Muscle layer of duodenum (tissue), 2 donors: ENCODE measurements around the gene CXCL13.
"Not testable (repeated sequence)": the region's sequence is repeated elsewhere in the genome, so short reads cannot be mapped to it uniquely, and the experiment has no call there.

Experiments used
- H3K27ac ChIP-seq: one replicate; pipeline ENCODE4 v1.7.0; 2013; ENCODE audit warnings: mild to moderate bottlenecking, low read length
- H3K27me3 ChIP-seq: one replicate; pipeline ENCODE4 v1.7.0; 2013; ENCODE audit warnings: low read depth, mild to moderate bottlenecking, control low read depth, low read length
- H3K36me3 ChIP-seq, 2 donors: one replicate each; pipeline ENCODE4 v1.7.0; 2013; ENCODE audit warnings: low read length in 2 of 2, control low read depth in 1 of 2, mild to moderate bottlenecking in 1 of 2; ENCODE audit not compliant: insufficient read depth in 2 of 2, control insufficient read depth in 1 of 2
- H3K4me1 ChIP-seq, 2 donors: one replicate each; pipeline ENCODE4 v1.7.0; 2013; ENCODE audit warnings: low read length in 2 of 2, mild to moderate bottlenecking in 2 of 2, control low read depth in 1 of 2, moderate library complexity in 1 of 2; ENCODE audit not compliant: insufficient read depth in 2 of 2, control insufficient read depth in 1 of 2
- H3K4me3 ChIP-seq, 2 donors: one replicate each; pipeline ENCODE4 v1.7.0; 2013; ENCODE audit warnings: low read length in 2 of 2, low read depth in 1 of 2, mild to moderate bottlenecking in 1 of 2
- H3K9me3 ChIP-seq, 2 donors: one replicate each; pipeline ENCODE4 v1.7.0; 2013; ENCODE audit warnings: low read length in 2 of 2, control low read depth in 1 of 2, mild to moderate bottlenecking in 1 of 2; ENCODE audit not compliant: control insufficient read depth in 1 of 2
- donor health status: healthy.

The CXCL13 gene

GRCh38 chr4:77634132-77634785, 28.6 kb downstream of the CXCL13 start:
- H3K4me3 ChIP-seq: no peak overlapping the region
- no peaks in the 10 kb centered on the region for H3K36me3 ChIP-seq
- H3K27me3 ChIP-seq: no peaks in the 10 kb centered on the region
- no peak overlapping the region for H3K27ac ChIP-seq
- H3K9me3 ChIP-seq: no peaks in the 10 kb centered on the region
- no peaks in the 10 kb centered on the region for H3K4me1 ChIP-seq

DNA sequence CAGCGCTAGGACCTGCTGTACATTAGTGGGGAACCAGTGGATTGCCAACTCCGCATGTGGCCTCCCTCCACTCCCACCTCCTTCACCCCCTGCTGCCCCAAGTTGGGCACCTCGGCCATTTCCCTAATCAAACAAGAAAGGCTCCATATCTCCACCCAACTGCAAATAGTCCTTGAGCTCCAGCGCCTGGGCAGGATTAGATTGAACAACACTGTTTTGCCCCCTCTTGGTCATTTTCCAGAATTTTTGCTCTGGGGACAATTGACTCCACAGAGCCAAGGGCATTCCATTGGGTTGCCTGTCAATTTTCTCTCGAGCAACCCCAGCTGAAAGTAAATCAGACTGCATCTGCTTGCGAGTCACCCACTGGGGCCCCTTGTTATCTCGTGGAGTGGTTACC, 29.6 kb downstream of the CXCL13 start:
- no peaks in the 10 kb centered on the region for H3K9me3 ChIP-seq
- no peak overlapping the region for H3K27ac ChIP-seq
- no peaks in the 10 kb centered on the region for H3K36me3 ChIP-seq
- H3K27me3 ChIP-seq: no peaks in the 10 kb centered on the region
- no peak overlapping the region for H3K4me3 ChIP-seq
- no peaks in the 10 kb centered on the region for H3K4me1 ChIP-seq

DNA sequence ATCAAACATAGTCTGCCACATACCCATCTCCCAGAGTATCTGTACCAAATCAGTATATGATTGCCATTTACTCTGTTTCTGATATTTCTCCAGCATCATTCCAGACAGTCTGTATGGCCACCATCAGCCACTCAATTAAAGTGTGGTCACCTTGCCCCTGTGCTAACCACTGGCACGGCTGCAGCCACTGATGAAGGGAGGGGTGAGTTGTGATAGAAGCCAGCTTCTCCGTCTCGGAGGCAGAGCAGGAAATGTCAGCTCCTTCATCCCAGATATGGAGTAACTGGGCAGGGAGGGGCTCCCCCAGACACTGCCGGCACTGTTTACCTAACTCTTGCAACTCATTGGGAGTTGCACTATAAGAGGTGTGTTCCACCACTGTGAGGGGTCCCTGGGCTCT, 30.3 kb downstream of the CXCL13 start:
- Histone ChIP-seq H3K36me3 (no peaks in the 10 kb centered on the region), H3K27me3 (no peaks in the 10 kb centered on the region), H3K27ac (no peak overlapping the region), H3K9me3 (no peaks in the 10 kb centered on the region), H3K4me1 (no peaks in the 10 kb centered on the region), H3K4me3 (no peak overlapping the region)

- no peak overlapping the region for H3K4me3 ChIP-seq
- H3K27me3 ChIP-seq: no peaks in the 10 kb centered on the region
- no peaks in the 10 kb centered on the region for H3K36me3 ChIP-seq
- H3K4me1 ChIP-seq: no peaks in the 10 kb centered on the region
- no peaks in the 10 kb centered on the region for H3K9me3 ChIP-seq
- no peak overlapping the region for H3K27ac ChIP-seq
Observed at GRCh38 chr4:77636902-77637301, 31.3 kb downstream of the CXCL13 start.

DNA sequence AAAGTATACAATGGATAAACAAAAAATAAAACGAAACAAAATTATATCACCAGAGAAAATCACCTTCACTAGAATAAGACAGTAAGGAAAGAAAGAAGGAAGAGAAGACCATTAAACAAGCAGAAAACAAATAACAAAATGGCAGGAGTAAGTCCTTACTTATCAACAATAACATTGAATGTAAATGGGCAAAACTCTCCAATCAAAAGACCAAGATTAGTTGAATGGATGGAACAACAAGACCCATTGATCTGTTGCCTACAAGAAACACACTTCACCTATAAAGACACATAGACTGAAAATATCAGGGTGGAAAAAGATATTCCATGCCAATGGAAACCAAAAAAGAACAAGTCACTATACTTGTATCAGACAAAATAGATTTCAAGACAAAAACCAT, 38.4 kb downstream of the CXCL13 start:
- H3K36me3 ChIP-seq: not testable (repeated sequence)

DNA sequence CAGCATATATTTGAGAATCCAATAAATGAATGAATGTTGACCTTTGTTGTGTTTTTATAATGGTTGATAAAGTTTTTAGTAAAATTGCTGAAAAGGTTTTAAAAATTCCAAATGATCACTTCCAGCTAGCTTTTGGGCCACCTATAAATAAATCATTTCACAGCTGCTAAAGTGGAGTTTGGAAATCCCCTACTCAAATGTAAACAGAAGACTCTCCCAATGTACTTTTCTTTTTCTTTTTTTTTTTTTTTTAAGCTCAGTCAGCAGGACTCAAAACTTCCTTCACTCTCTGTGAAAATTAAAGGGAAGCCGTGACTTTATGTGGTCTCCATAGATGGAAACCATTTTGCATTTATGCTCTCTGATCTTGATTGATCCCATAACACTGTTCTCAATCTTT, 45.2 kb downstream of the CXCL13 start:
- Histone ChIP-seq H3K27me3 (no peaks in the 10 kb centered on the region), H3K4me3 (no peak overlapping the region), H3K9me3 (peaks cover 0 to 2% of the 10 kb centered on the region in 2 donors), H3K27ac (no peak overlapping the region), H3K4me1 (no peaks in the 10 kb centered on the region), H3K36me3 (no peaks in the 10 kb centered on the region)

More for the DNA sequence above, 38.4 kb downstream of the CXCL13 start:
- not testable (repeated sequence) for H3K4me3 ChIP-seq, H3K9me3 ChIP-seq, H3K27me3 ChIP-seq, H3K27ac ChIP-seq, H3K4me1 ChIP-seq

- H3K27ac ChIP-seq: no peak overlapping the region
- H3K4me3 ChIP-seq: no peak overlapping the region
- no peaks in the 10 kb centered on the region for H3K4me1 ChIP-seq
- no peaks in the 10 kb centered on the region for H3K9me3 ChIP-seq
- H3K27me3 ChIP-seq: no peaks in the 10 kb centered on the region
- no peaks in the 10 kb centered on the region for H3K36me3 ChIP-seq
Observed at GRCh38 chr4:77651820-77652219, 46.2 kb downstream of the CXCL13 start.

- Histone ChIP-seq H3K9me3 (no peaks in the 10 kb centered on the region), H3K4me1 (no peaks in the 10 kb centered on the region), H3K36me3 (no peaks in the 10 kb centered on the region), H3K27me3 (no peaks in the 10 kb centered on the region), H3K27ac (no peak overlapping the region), H3K4me3 (no peak overlapping the region)
Observed at GRCh38 chr4:77652237-77652897, 46.7 kb downstream of the CXCL13 start.

DNA sequence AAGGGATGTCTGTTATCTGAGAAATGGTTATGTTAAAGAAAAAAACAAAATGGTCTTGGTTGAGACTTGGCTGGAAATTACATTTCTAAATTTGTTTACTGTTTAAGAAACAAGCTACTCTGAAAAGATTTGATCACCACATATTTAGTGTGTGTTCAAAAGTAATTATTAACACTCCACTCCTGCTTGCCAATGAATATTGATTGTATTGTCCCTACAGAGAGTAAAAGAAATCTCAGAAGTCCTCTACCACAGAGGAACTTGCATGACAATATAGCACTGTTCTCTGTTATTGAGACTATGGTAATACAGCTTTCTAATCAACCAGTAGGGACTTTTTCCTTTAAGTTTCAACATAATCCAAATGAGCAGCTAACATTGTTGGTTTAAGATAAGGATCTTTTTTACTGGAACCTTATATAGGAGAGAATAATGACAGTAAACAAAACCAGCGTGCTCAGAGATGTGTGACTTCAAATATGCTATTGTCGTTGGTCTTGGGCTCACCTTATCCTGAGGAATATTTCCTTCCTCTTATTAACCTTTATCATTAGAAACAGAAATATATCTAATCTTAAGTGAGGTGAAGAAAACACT, 47.6 kb downstream of the CXCL13 start:
- H3K4me1 ChIP-seq: no peaks in the 10 kb centered on the region
- H3K9me3 ChIP-seq: no peaks in the 10 kb centered on the region
- no peak overlapping the region for H3K4me3 ChIP-seq
- no peaks in the 10 kb centered on the region for H3K36me3 ChIP-seq
- no peaks in the 10 kb centered on the region for H3K27me3 ChIP-seq
- H3K27ac ChIP-seq: no peak overlapping the region

DNA sequence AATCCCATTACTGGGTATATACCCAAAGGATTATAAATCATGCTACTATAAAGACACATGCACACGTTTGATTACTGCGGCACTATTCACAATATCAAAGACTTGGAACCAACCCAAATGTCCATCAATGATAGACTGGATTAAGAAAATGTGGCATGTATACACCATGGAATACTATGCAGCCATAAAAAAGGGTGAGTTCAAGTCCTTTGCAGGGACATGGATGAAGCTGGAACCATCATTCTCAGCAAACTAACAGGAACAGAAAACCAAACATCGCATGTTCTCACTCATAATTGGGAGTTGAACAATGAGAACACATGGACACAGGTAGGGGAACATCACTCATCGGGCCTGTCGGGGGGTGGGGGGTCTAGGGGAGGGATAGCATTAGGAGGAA, 54.7 kb downstream of the CXCL13 start:
- H3K36me3 ChIP-seq, H3K9me3 ChIP-seq, H3K27me3 ChIP-seq, H3K4me3 ChIP-seq, H3K4me1 ChIP-seq, H3K27ac ChIP-seq: not testable (repeated sequence)
